H54 (cell line): ENCODE data around the gene PLIN3.
A peak's percentile ranks its signal among the peaks of the same experiment; 100 is the strongest.
"Not testable (repeated sequence)": the region's sequence is repeated elsewhere in the genome, so short reads cannot be mapped to it uniquely, and the experiment has no call there.

Source experiments
- DNase-seq: peaks from one replicate; pipeline ENCODE4 v3.0.0; 2011; ENCODE audit warnings: low spot score, mixed read lengths; ENCODE audit not compliant: insufficient read length
- FAIRE-seq: peaks from 3 replicates; lab custom pipeline; 2011; peaks lifted over from hg19 to GRCh38; lab: Jason Lieb, UNC
- POLR2A ChIP-seq: IDR thresholded peaks from 2 replicates; pipeline ENCODE4 v1.6.1; 2011; ENCODE audit warnings: low read depth, mild to moderate bottlenecking, low read length

Gene PLIN3

GRCh38 chr19:4794971-4795370 lies 72.5 kb downstream of the PLIN3 start:
- FAIRE-seq (no peak), DNase-seq (no peak)
- TF ChIP-seq POLR2A, result no peak

- not testable (repeated sequence) for FAIRE-seq, DNase-seq
Observed at GRCh38 chr19:4793278-4793677, 74.2 kb downstream of the PLIN3 start.

GRCh38 chr19:4792866-4793195 lies 74.6 kb downstream of the PLIN3 start:
- not testable (repeated sequence) for DNase-seq, FAIRE-seq

- not testable (repeated sequence) for FAIRE-seq, DNase-seq
Observed at GRCh38 chr19:4792019-4792865, 75.2 kb downstream of the PLIN3 start.

- DNase-seq (peak; percentile 95), FAIRE-seq (peak; percentile 95)
- peak; percentile 60; the same call in 1 of the 2 replicates for TF ChIP-seq POLR2A
Observed at GRCh38 chr19:4791183-4792018, 76.1 kb downstream of the PLIN3 start, which contains the start of gene FEM1A. TSS of gene FEM1A (plus strand) at chr19:4791734. CDS start at chr19:4791855, 121 bp downstream.
